Erythroblast (primary cell): ENCODE data around the gene KIAA0753.

Source experiments
- GATA1 ChIP-seq: IDR thresholded peaks from 2 replicates; pipeline ENCODE4 v1.6.1; 2011; ENCODE audit warnings: low read depth, mild to moderate bottlenecking, control low read depth, low read length, moderate library complexity
- POLR2A ChIP-seq: IDR thresholded peaks from 2 replicates; pipeline ENCODE4 v1.6.1; 2011; ENCODE audit warnings: mild to moderate bottlenecking, low read length

- no peak for TF ChIP-seq POLR2A
- no peak for TF ChIP-seq GATA1
Observed at GRCh38 chr17:6539871-6540270, 100.6 kb downstream of the KIAA0753 start.
